HG03520 (cell line): ENCODE data around the gene OR1F1.

Experiments
- ATAC-seq: cut with Tn5 transposase; IDR thresholded peaks from one replicate; pipeline ENCODE4 v1.9.1; 2021; ENCODE audit warnings: mild to moderate bottlenecking, moderate library complexity; ENCODE audit not compliant: unreplicated experiment

The OR1F1 gene

GRCh38 chr16:3246002-3246401 is 58.0 kb downstream of the OR1F1 start:
- no peak for ATAC-seq

GRCh38 chr16:3246876-3247275 is 58.9 kb downstream of the OR1F1 start:
- no peak for ATAC-seq

GRCh38 chr16:3248596-3248995 is 60.6 kb downstream of the OR1F1 start:
- no peak for ATAC-seq

- no peak for ATAC-seq
These were observed 61.0 kb downstream of the OR1F1 start for GRCh38 chr16:3249020-3249419.

- no peak for ATAC-seq
These were observed 61.4 kb downstream of the OR1F1 start for GRCh38 chr16:3249451-3249850.

GRCh38 chr16:3252967-3253366 is 65.0 kb downstream of the OR1F1 start:
- ATAC-seq = no peak

GRCh38 chr16:3254309-3254708 is 66.3 kb downstream of the OR1F1 start:
- no peak for ATAC-seq
